Fibroblast of lung (primary cell): ENCODE results near the gene SERPINB1. TPM values are rescaled to one million over a fixed set of nuclear protein-coding genes. Genes with fewer than 3 reads are reported as not detected.

Experiments
- DNase-seq, 2 donors: peaks; one replicate each; pipeline versions ENCODE4 v3.0.0 to v3.0.0-alpha.2; 2010; ENCODE audit warnings: low read depth in 2 of 2
- H2AFZ ChIP-seq: 2 replicates; pipeline ENCODE4 v1.5.1; 2012; ENCODE audit warnings: low read length, control low read depth, inconsistent platforms
- H3K27ac ChIP-seq: 2 replicates; pipeline ENCODE4 v1.5.1; 2011; ENCODE audit warnings: low read length, control low read depth; ENCODE audit not compliant: insufficient read depth
- H3K27me3 ChIP-seq: 2 replicates; pipeline ENCODE4 v1.5.1; 2011; ENCODE audit warnings: mild to moderate bottlenecking, low read length; ENCODE audit not compliant: control insufficient read depth, insufficient read depth
- H3K36me3 ChIP-seq: 2 replicates; pipeline ENCODE4 v1.5.1; 2011; ENCODE audit warnings: low read length; ENCODE audit not compliant: control insufficient read depth, insufficient read depth
- H3K4me1 ChIP-seq: 2 replicates; pipeline ENCODE4 v1.5.1; 2011; ENCODE audit warnings: low read length; ENCODE audit not compliant: control insufficient read depth, insufficient read depth; ENCODE audit errors: extremely low read depth
- H3K4me2 ChIP-seq: 2 replicates; pipeline ENCODE4 v1.5.1; 2011; ENCODE audit warnings: low read length, control low read depth; ENCODE audit not compliant: insufficient read depth; ENCODE audit errors: extremely low read depth
- H3K4me3 ChIP-seq, 4 experiments: fragments of 200-600 bp in 1 of 4; sonication (generic) in 1 of 4; replicated peaks in 1 of 4; 2 replicates each; pipeline ENCODE4 v1.5.1; 2011 to 2016; ENCODE audit warnings: low read length in 4 of 4, low read depth in 3 of 4, mild to moderate bottlenecking in 3 of 4, control low read depth in 2 of 4, inconsistent platforms in 1 of 4, mixed read lengths in 1 of 4; ENCODE audit not compliant: insufficient read depth in 1 of 4; ENCODE audit errors: control extremely low read depth in 1 of 4
- H3K79me2 ChIP-seq: 2 replicates; pipeline ENCODE4 v1.5.1; 2012; ENCODE audit warnings: mild to moderate bottlenecking, low read length, inconsistent platforms; ENCODE audit not compliant: control insufficient read depth, insufficient read depth
- H3K9ac ChIP-seq: 2 replicates; pipeline ENCODE4 v1.5.1; 2011; ENCODE audit warnings: mild to moderate bottlenecking, low read length, control low read depth; ENCODE audit not compliant: insufficient read depth
- H3K9me3 ChIP-seq: 2 replicates; pipeline ENCODE4 v1.5.1; 2012; ENCODE audit warnings: low read depth, low read length; ENCODE audit not compliant: control insufficient read depth, insufficient read depth
- H4K20me1 ChIP-seq: 2 replicates; pipeline ENCODE4 v1.5.1; 2011; ENCODE audit warnings: low read length; ENCODE audit not compliant: control insufficient read depth, insufficient read depth; ENCODE audit errors: extremely low read depth
- EZH2 ChIP-seq: IDR thresholded peaks from 2 replicates; pipeline ENCODE4 v1.5.1; 2012; ENCODE audit warnings: low read length, control low read depth, mild to moderate bottlenecking; ENCODE audit errors: missing control alignments
- polyA plus RNA-seq, 2 donors: library from polyadenylated mRNA; depleted of rRNA in 1 of 2; stranded (reverse) in 1 of 2; unstranded in 1 of 2; fragments of >200 nt; gene quantifications; 2 replicates each; pipeline ENCODE4 v1.2.1, GENCODE V29; 2011 to 2012; ENCODE audit warnings: missing spikeins in 1 of 2
- total RNA-seq: library from RNA; depleted of rRNA; stranded (reverse); fragments of >200 nt; gene quantifications from 2 replicates; pipeline ENCODE4 v1.2.1, GENCODE V29; 2014
- TF ChIP-seq, protein P1 (sequence below), 2 donors: IDR thresholded peaks in 1 of 2; conservative IDR thresholded peaks in 1 of 2; 1 replicate in 1 of 2; 2 replicates in 1 of 2; pipeline ENCODE4 v1.5.1; 2011 to 2012; ENCODE audit warnings: low read length in 2 of 2, control low read depth in 1 of 2, inconsistent platforms in 1 of 2, low read depth in 1 of 2, mild to moderate bottlenecking in 1 of 2

The SERPINB1 gene
- total and polyA plus RNA-seq, 2 donors (not counting 1 experiment from before 2014, with no cell fraction given): 19.3 to 39.5 TPM

DNA sequence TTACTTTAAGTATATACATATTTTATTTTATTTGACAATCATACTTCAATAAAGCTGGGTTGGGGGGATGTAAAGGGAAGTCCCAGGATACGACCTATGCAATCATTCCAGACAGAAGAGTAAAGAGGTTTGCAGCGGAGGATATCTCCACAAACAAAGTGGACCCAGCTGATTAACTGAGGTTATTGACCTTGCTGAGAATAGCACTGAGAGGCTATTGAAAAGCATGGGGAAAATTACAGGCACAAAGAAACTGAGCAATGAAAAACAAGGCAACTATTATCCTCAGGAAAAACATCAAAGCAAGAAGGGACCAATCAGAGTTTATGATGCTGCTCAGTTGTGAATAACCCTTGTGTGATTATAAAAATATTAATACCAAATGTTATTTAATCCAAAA lies 32.6 kb downstream of the SERPINB1 start:
- Histone ChIP-seq H3K79me2 (no peaks in the 10 kb centered on the region), H3K36me3 (no peaks in the 10 kb centered on the region), H4K20me1 (no peaks in the 10 kb centered on the region), H3K4me2 (no peak overlapping the region), H3K9me3 (no peaks in the 10 kb centered on the region), H3K4me1 (no peaks in the 10 kb centered on the region), H3K27ac (no peak overlapping the region), H3K27me3 (no peaks in the 10 kb centered on the region), H2AFZ (no peak overlapping the region), H3K9ac (no peak overlapping the region), H3K4me3 (no peak overlapping the region)
- DNase-seq: no peak
- TF ChIP-seq, protein P1, sequence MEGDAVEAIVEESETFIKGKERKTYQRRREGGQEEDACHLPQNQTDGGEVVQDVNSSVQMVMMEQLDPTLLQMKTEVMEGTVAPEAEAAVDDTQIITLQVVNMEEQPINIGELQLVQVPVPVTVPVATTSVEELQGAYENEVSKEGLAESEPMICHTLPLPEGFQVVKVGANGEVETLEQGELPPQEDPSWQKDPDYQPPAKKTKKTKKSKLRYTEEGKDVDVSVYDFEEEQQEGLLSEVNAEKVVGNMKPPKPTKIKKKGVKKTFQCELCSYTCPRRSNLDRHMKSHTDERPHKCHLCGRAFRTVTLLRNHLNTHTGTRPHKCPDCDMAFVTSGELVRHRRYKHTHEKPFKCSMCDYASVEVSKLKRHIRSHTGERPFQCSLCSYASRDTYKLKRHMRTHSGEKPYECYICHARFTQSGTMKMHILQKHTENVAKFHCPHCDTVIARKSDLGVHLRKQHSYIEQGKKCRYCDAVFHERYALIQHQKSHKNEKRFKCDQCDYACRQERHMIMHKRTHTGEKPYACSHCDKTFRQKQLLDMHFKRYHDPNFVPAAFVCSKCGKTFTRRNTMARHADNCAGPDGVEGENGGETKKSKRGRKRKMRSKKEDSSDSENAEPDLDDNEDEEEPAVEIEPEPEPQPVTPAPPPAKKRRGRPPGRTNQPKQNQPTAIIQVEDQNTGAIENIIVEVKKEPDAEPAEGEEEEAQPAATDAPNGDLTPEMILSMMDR (conservative IDR thresholded peaks at IDR 0.05 in 1 of 2, IDR thresholded peaks at IDR 0.05 in 1 of 2; ENCODE audit: low read depth in 1 of 2, low read length in 2 of 2): no peak
- no peak for TF ChIP-seq EZH2

DNA sequence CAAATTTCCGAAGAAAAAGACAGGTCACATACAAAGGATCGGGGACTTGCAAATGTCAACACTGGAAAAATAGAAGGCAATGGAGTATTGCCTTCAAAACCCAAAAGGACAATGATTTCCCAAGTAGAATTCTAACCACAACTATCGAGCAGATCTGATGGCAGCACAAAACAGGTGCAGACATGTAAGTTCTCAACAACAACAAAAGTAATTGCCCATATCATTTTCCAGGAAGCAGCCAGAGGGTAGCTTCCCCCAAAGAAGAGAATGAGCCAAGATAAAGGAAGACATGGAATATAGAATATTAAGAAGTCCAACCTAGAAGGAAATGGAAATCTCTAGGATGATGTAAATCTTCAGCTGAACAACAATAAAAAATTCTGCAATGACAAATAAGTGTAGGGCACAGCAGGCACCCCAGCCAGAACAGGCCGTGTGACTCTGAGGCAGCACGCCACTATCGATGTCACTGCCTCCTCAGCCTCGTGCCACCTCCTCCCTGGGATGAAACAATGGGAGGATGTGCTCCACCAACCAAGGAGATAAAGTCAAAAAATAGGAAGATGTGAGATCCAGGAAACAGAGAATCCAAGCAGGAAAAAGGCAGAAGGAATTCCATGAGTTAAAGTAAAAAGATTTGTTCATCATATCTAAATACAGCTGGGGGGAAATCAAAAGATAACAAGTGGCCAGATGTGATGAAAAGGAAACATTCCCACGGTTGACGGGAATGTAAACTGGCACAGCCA lies 34.1 kb downstream of the SERPINB1 start:
- no peaks in the 10 kb centered on the region for H4K20me1 ChIP-seq
- H3K9me3 ChIP-seq: no peaks in the 10 kb centered on the region
- no peak overlapping the region for H3K4me2 ChIP-seq
- H3K9ac ChIP-seq: no peak overlapping the region
- H2AFZ ChIP-seq: no peak overlapping the region
- no peaks in the 10 kb centered on the region for H3K79me2 ChIP-seq
- TF ChIP-seq, protein P1 (conservative IDR thresholded peaks at IDR 0.05 in 1 of 2, IDR thresholded peaks at IDR 0.05 in 1 of 2; ENCODE audit: low read depth in 1 of 2, low read length in 2 of 2): no peak
- TF ChIP-seq EZH2: no peak
- H3K4me3 ChIP-seq: no peak overlapping the region
- no peaks in the 10 kb centered on the region for H3K27me3 ChIP-seq
- no peaks in the 10 kb centered on the region for H3K36me3 ChIP-seq
- no peak for DNase-seq
- no peak overlapping the region for H3K27ac ChIP-seq
- no peaks in the 10 kb centered on the region for H3K4me1 ChIP-seq

DNA sequence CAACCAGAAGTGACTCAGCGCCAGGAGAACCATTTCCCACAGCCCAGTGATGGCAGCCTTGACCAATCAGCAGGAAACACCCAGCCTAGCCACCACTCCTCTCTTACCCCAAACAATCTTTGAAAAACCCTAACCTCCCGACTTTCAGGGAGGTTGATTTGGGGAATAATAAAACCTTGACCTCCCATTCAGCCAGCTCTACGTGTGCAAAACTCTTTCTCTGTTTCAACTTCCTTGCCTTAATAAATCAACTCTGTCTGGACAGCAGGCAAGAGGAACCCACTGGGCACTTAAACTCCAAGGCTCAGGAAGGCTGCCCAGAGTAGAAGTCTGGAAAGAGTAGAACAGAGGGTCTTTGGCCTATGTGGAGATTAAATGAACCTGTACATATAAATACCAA lies 35.0 kb downstream of the SERPINB1 start:
- no peak overlapping the region for H3K9ac ChIP-seq
- DNase-seq: no peak
- no peak overlapping the region for H3K27ac ChIP-seq
- H3K79me2 ChIP-seq: no peaks in the 10 kb centered on the region
- no peak overlapping the region for H3K4me3 ChIP-seq
- no peak overlapping the region for H3K4me2 ChIP-seq
- H3K9me3 ChIP-seq: no peaks in the 10 kb centered on the region
- TF ChIP-seq, protein P1 (conservative IDR thresholded peaks at IDR 0.05 in 1 of 2, IDR thresholded peaks at IDR 0.05 in 1 of 2; ENCODE audit: low read depth in 1 of 2, low read length in 2 of 2): no peak
- no peak for TF ChIP-seq EZH2
- no peaks in the 10 kb centered on the region for H3K4me1 ChIP-seq
- H4K20me1 ChIP-seq: no peaks in the 10 kb centered on the region
- no peak overlapping the region for H2AFZ ChIP-seq
- H3K36me3 ChIP-seq: no peaks in the 10 kb centered on the region
- no peaks in the 10 kb centered on the region for H3K27me3 ChIP-seq
